SK-N-SH (cell line): ENCODE measurements around the gene JAKMIP3.

ENCODE experiments used
- JUND ChIP-seq: IDR thresholded peaks from 2 replicates; pipeline ENCODE4 v1.4.0; 2012
- SIN3A ChIP-seq: IDR thresholded peaks from 2 replicates; pipeline ENCODE4 v1.6.1; 2012; ENCODE audit warnings: low read depth, mild to moderate bottlenecking, low read length, moderate library complexity, borderline replicate concordance
- TAF1 ChIP-seq: IDR thresholded peaks from 2 replicates; pipeline ENCODE4 v1.6.1; 2012; ENCODE audit warnings: low read depth, mild to moderate bottlenecking, low read length, moderate library complexity, borderline replicate concordance
- TF ChIP-seq, protein P1 (sequence below): fragments of 200-600 bp; sonication (generic); IDR thresholded peaks from 2 replicates; pipeline ENCODE4 v1.6.1; 2017; ENCODE audit warnings: antibody characterized with exemption, mild to moderate bottlenecking, moderate library complexity
- TF ChIP-seq, protein P2 (sequence below): IDR thresholded peaks from 2 replicates; pipeline ENCODE4 v1.4.0; 2012; ENCODE audit warnings: low read depth, borderline replicate concordance
- TF ChIP-seq, protein P3 (sequence below): IDR thresholded peaks from 2 replicates; pipeline ENCODE4 v1.6.1; 2012; ENCODE audit warnings: mild to moderate bottlenecking, low read depth, low read length, moderate library complexity

DNA sequence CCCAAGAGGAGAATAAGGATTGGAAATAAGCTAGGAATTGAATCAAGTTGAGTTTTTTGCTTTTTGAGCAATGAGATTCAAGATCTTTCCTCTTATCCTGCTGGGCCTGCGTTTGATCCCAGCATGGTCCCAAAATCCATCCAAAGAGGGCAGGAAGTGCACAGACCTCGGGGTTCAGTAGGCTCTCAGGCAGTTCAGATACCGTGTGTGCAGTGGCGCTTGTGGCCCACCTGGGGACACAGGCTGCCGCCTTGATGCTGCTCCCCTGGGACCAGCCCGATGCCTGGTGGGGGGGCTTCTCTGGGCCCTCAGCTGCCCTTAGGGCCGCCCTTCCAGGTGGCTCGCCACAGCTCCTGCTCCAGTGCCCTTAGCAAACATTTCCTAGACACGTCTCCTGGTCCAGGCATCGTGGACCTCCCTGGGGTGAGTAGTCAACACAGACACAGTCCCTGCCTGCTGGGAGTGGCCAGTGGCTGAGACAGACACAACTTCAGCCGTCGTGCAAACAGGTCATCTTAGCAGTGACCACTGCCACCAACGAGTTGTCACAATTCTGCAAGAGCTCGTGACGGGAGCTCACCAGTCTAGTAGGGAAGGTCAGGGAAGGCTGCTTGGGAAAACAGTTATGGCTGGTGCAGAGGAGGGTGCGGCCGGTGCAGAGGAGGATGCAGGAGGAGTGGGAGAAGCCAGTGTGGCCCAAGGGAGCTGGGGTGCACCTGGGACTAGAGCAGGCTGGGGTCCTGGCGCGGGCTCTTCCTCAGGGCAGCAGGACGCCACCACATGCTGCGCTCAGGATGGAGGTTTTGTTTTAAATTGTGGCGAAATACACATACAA, 21.7 kb upstream of the JAKMIP3 start:
- TF ChIP-seq TAF1 (no peak), SIN3A (no peak), JUND (no peak)
- TF ChIP-seq, protein P1, sequence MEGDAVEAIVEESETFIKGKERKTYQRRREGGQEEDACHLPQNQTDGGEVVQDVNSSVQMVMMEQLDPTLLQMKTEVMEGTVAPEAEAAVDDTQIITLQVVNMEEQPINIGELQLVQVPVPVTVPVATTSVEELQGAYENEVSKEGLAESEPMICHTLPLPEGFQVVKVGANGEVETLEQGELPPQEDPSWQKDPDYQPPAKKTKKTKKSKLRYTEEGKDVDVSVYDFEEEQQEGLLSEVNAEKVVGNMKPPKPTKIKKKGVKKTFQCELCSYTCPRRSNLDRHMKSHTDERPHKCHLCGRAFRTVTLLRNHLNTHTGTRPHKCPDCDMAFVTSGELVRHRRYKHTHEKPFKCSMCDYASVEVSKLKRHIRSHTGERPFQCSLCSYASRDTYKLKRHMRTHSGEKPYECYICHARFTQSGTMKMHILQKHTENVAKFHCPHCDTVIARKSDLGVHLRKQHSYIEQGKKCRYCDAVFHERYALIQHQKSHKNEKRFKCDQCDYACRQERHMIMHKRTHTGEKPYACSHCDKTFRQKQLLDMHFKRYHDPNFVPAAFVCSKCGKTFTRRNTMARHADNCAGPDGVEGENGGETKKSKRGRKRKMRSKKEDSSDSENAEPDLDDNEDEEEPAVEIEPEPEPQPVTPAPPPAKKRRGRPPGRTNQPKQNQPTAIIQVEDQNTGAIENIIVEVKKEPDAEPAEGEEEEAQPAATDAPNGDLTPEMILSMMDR: no peak
- TF ChIP-seq, protein P2, sequence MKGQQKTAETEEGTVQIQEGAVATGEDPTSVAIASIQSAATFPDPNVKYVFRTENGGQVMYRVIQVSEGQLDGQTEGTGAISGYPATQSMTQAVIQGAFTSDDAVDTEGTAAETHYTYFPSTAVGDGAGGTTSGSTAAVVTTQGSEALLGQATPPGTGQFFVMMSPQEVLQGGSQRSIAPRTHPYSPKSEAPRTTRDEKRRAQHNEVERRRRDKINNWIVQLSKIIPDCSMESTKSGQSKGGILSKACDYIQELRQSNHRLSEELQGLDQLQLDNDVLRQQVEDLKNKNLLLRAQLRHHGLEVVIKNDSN: no peak
- TF ChIP-seq, protein P3, sequence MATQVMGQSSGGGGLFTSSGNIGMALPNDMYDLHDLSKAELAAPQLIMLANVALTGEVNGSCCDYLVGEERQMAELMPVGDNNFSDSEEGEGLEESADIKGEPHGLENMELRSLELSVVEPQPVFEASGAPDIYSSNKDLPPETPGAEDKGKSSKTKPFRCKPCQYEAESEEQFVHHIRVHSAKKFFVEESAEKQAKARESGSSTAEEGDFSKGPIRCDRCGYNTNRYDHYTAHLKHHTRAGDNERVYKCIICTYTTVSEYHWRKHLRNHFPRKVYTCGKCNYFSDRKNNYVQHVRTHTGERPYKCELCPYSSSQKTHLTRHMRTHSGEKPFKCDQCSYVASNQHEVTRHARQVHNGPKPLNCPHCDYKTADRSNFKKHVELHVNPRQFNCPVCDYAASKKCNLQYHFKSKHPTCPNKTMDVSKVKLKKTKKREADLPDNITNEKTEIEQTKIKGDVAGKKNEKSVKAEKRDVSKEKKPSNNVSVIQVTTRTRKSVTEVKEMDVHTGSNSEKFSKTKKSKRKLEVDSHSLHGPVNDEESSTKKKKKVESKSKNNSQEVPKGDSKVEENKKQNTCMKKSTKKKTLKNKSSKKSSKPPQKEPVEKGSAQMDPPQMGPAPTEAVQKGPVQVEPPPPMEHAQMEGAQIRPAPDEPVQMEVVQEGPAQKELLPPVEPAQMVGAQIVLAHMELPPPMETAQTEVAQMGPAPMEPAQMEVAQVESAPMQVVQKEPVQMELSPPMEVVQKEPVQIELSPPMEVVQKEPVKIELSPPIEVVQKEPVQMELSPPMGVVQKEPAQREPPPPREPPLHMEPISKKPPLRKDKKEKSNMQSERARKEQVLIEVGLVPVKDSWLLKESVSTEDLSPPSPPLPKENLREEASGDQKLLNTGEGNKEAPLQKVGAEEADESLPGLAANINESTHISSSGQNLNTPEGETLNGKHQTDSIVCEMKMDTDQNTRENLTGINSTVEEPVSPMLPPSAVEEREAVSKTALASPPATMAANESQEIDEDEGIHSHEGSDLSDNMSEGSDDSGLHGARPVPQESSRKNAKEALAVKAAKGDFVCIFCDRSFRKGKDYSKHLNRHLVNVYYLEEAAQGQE: no peak
